Lung (tissue), 16 donors: ENCODE data around the gene MSMP. TPM values are rescaled to one million over a fixed set of nuclear protein-coding genes. Genes with fewer than 3 reads are reported as not detected.

Experiments used
- ATAC-seq: fragments of 200-7000 bp; cut with Tn5 transposase; one replicate; pipeline ENCODE4 v1.9.1; 2020; ENCODE audit warnings: moderate number of reproducible peaks; ENCODE audit not compliant: insufficient read depth, low FRiP score
- DNase-seq, 3 donors: peaks; one replicate each; pipeline ENCODE4 v3.0.0-alpha.2; 2013 to 2017
- H3K27ac ChIP-seq, 2 donors: one replicate each; pipeline ENCODE4 v1.5.1; 2013; ENCODE audit warnings: mild to moderate bottlenecking in 2 of 2, moderate library complexity in 2 of 2, control low read depth in 1 of 2, inconsistent platforms in 1 of 2, low read depth in 1 of 2, low read length in 1 of 2
- H3K27me3 ChIP-seq, 3 donors: one replicate each; pipeline ENCODE4 v1.5.1; 2013; ENCODE audit warnings: low read length in 2 of 3; ENCODE audit not compliant: control insufficient read depth in 3 of 3, insufficient read depth in 3 of 3
- H3K36me3 ChIP-seq, 4 donors: one replicate each; pipeline ENCODE4 v1.5.1; 2013; ENCODE audit warnings: low read length in 4 of 4, mild to moderate bottlenecking in 1 of 4, moderate library complexity in 1 of 4; ENCODE audit not compliant: control insufficient read depth in 4 of 4, insufficient read depth in 4 of 4
- H3K4me1 ChIP-seq, 5 donors: one replicate each; pipeline ENCODE4 v1.5.1; 2013; ENCODE audit warnings: low read length in 5 of 5, mild to moderate bottlenecking in 2 of 5, moderate library complexity in 1 of 5; ENCODE audit not compliant: control insufficient read depth in 5 of 5, insufficient read depth in 5 of 5
- H3K4me3 ChIP-seq: one replicate; pipeline ENCODE4 v1.5.1; 2013; ENCODE audit warnings: mild to moderate bottlenecking, control low read depth, moderate library complexity
- H3K9ac ChIP-seq, 2 donors: one replicate each; pipeline ENCODE4 v1.5.1; 2013; ENCODE audit warnings: low read length in 2 of 2, control low read depth in 1 of 2; ENCODE audit not compliant: insufficient read depth in 1 of 2
- H3K9me3 ChIP-seq, 4 donors: one replicate each; pipeline ENCODE4 v1.5.1; 2013; ENCODE audit warnings: low read length in 3 of 4, mild to moderate bottlenecking in 1 of 4, moderate library complexity in 1 of 4; ENCODE audit not compliant: control insufficient read depth in 4 of 4, insufficient read depth in 3 of 4
- CTCF ChIP-seq: IDR thresholded peaks from 2 replicates; pipeline ENCODE4 v1.5.1; 2012; ENCODE audit warnings: mild to moderate bottlenecking; ENCODE audit errors: control extremely low read depth, extremely low read depth
- WGBS, 2 donors: extraction: QIAGEN DNeasy Blood & Tissue Kit; methylation state at CpG; one replicate each; pipeline ENCODE4 v1.1.7; 2013; 5-methylcytosine and 5-hydroxymethylcytosine counted together
- long read RNA-seq, 5 donors: transcript quantifications; one replicate each; lab custom pipeline, GENCODE V29; 2026
- polyA plus RNA-seq, 2 donors: library from polyadenylated mRNA; stranded (reverse); fragments of 200-250 nt; gene quantifications; one replicate each; pipeline ENCODE4 v1.2.1, GENCODE V29; 2013
- total RNA-seq, 2 donors: library from RNA; depleted of rRNA in 1 of 2; stranded (reverse); fragments of >200 nt in 1 of 2; gene quantifications; one replicate each; pipeline ENCODE4 v1.2.1, GENCODE V29; 2014 to 2021
- donor health status: control.
- donor health status: control.
- donor health status: Bipolar disorder and iron deficiency.
- donor health status: healthy.
- donor health status: DM: yes; HTN: yes; CAD: no.

The MSMP gene, protein sequence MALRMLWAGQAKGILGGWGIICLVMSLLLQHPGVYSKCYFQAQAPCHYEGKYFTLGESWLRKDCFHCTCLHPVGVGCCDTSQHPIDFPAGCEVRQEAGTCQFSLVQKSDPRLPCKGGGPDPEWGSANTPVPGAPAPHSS
- total RNA-seq = 1 to 10 TPM in 1 of 2 donors, not detected in 1; 1.6 TPM
- 1 to 10 TPM in 1 of 2 donors, under 1 TPM in 1; 0.62 to 1.2 TPM for polyA plus RNA-seq
- long read RNA-seq, donor 1, partial matches to known transcripts = 0 of 1 reads
- long read RNA-seq, donor 1, other reads (novel, unspliced or antisense) = 0 of 1 reads
- long read RNA-seq, donor 2, partial matches to known transcripts = 0 of 2 reads
- long read RNA-seq, donor 2, other reads (novel, unspliced or antisense) = 0 of 2 reads
- long read RNA-seq, donor 3, partial matches to known transcripts = 19 of 21 reads
- long read RNA-seq, donor 3, other reads (novel, unspliced or antisense) = 0 of 21 reads
- long read RNA-seq, donor 4, partial matches to known transcripts = 7 of 9 reads
- long read RNA-seq, donor 4, other reads (novel, unspliced or antisense) = 0 of 9 reads
- long read RNA-seq, donor 5, partial matches to known transcripts = 0 of 2 reads
- long read RNA-seq, donor 5, other reads (novel, unspliced or antisense) = 0 of 2 reads

- Histone ChIP-seq H3K27me3 (no peaks in the 10 kb centered on the region), H3K9ac (no peak within 1 kb of the TSS), H3K36me3 (peaks cover 10 to 42% (median 37%) of the 10 kb centered on the region in 4 donors), H3K9me3 (no peaks in the 10 kb centered on the region), H3K4me1 (peaks cover 0 to 31% (median 13%) of the 10 kb centered on the region in 5 donors), H3K4me3 (no peak within 1 kb of the TSS), H3K27ac (peak within 1 kb of the TSS in 1 of 2 donors; percentile 51)
- 48 to 55% methylated on average over 3 of the region's 3 CpGs for WGBS, 2 donors
- no peak for DNase-seq
- TF ChIP-seq CTCF = no peak
- no peak for ATAC-seq
These were observed at the start of gene MSMP for GRCh38 chr9:35754264-35754663. MSMP (minus strand) TSS chr9:35754276; CDS start chr9:35754129, 147 bp downstream.

DNA sequence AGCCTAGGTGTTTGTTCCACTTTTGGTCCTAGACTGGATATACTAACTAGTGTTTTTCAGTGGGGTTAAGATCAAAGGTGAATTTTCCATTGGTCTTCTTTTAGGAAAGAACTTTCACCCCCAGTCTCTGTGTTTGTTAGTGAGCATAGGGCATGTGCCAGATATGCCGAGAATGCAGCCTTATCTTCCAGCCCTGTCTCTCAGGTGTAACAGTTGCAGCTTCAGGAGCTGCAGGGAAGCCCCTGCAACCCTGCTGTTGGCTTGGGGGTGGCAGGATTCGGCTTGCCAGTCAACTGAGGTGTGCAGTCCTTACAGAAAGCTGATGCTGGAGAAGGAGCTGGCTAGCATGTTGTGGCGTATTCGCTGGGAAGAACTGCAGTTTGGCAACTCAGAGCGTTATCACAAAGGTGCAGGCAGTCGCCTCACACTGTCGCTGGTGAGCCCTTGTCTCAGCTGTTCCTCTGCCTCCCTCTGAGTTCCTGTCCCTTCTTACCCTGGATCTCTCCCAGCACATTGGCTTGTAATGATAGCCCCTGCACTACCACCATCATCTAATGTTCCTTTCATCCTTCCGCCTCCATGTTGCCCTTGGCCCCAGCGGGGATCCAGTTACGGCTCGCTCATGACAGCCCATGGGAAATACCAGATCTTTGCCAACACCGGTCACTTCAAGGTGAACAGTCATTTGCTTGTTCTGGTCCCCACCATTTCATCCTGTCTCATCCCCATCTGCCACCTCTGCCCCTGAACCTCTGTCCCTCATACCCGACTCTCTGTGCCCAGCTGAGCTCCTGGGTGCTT, 47.5 kb upstream of the MSMP start:
- no peak for TF ChIP-seq CTCF
- WGBS, 2 donors = 92 to 93% methylated on average over 13 of the region's 13 CpGs
- Histone ChIP-seq H3K9me3 (no peaks in the 10 kb centered on the region), H3K4me3 (no peak overlapping the region), H3K4me1 (no peaks in the 10 kb centered on the region), H3K9ac (no peak overlapping the region), H3K36me3 (peaks cover 0 to 53% (median 30%) of the 10 kb centered on the region in 4 donors), H3K27me3 (no peaks in the 10 kb centered on the region), H3K27ac (no peak overlapping the region)
- DNase-seq (no peak), ATAC-seq (no peak)

DNA sequence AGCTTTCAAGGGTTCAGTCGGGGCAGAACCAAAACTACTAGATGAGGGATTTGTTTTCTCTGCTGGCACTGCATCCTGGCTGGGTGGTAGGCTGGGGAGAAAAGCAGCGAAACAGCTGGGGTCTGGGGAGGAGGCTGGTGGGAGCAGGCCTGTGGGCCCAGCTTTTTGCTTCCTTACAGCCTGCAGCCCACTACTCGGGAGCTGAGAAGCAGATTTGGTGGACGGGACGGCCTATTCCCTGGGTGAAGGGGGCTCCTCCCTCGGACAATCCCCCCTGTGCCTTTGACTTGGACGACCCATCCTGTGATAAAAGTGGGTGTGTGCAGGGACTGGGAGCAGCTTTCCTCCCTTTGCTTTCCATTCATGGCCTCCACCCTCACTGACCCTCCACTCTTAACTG, 46.5 kb upstream of the MSMP start:
- H3K9ac ChIP-seq = no peak overlapping the region
- H3K4me3 ChIP-seq = no peak overlapping the region
- WGBS, 2 donors = 92 to 99% methylated on average over 7 of the region's 7 CpGs
- no peaks in the 10 kb centered on the region for H3K27me3 ChIP-seq
- ATAC-seq (no peak), DNase-seq (no peak)
- no peaks in the 10 kb centered on the region for H3K9me3 ChIP-seq
- H3K4me1 ChIP-seq = no peaks in the 10 kb centered on the region
- no peak for TF ChIP-seq CTCF
- H3K36me3 ChIP-seq = peaks cover 0 to 48% (median 21%) of the 10 kb centered on the region in 4 donors
- H3K27ac ChIP-seq = no peak overlapping the region
